ENCODE results near the gene IGIP.

The IGIP gene

GRCh38 chr5:140166911-140167310, 41.2 kb downstream of the IGIP start:
- no peak for TF ChIP-seq CTCF (IDR thresholded peaks at IDR 0.05; ENCODE audit: low read depth, low read length)
- no peak overlapping the region for H3K4me3 ChIP-seq (ENCODE audit: low read depth, low read length)

- no peak for TF ChIP-seq CTCF (IDR thresholded peaks at IDR 0.05; ENCODE audit: low read depth, low read length)
- H3K4me3 ChIP-seq (ENCODE audit: low read depth, low read length) = no peak overlapping the region
Observed at GRCh38 chr5:140168371-140168770, 42.6 kb downstream of the IGIP start.

- H3K4me3 ChIP-seq (ENCODE audit: low read depth, low read length) = no peak overlapping the region
- no peak for TF ChIP-seq CTCF (IDR thresholded peaks at IDR 0.05; ENCODE audit: low read depth, low read length)
Observed at GRCh38 chr5:140169410-140169809, 43.7 kb downstream of the IGIP start.

GRCh38 chr5:140172483-140172882, 46.7 kb downstream of the IGIP start:
- no peak for TF ChIP-seq CTCF (IDR thresholded peaks at IDR 0.05; ENCODE audit: low read depth, low read length)
- H3K4me3 ChIP-seq (ENCODE audit: low read depth, low read length) = no peak overlapping the region

GRCh38 chr5:140174014-140174413, 48.3 kb downstream of the IGIP start:
- no peak overlapping the region for H3K4me3 ChIP-seq (ENCODE audit: low read depth, low read length)
- no peak for TF ChIP-seq CTCF (IDR thresholded peaks at IDR 0.05; ENCODE audit: low read depth, low read length)

- TF ChIP-seq CTCF (IDR thresholded peaks at IDR 0.05; ENCODE audit: low read depth, low read length) = no peak
- peak within 1 kb of the TSS; percentile 90 for H3K4me3 ChIP-seq (ENCODE audit: low read depth, low read length)
Observed at GRCh38 chr5:140174465-140175366, 49.0 kb downstream of the IGIP start, which contains the start of gene CYSTM1. Gene CYSTM1 (plus strand): TSS chr5:140175188. CDS start chr5:140194466, 19,278 bp downstream.

- TF ChIP-seq CTCF (IDR thresholded peaks at IDR 0.05; ENCODE audit: low read depth, low read length) = no peak
Observed at GRCh38 chr5:140175367-140176030, 49.8 kb downstream of the IGIP start.

More at GRCh38 chr5:140175367-140176030, 49.8 kb downstream of the IGIP start:
- peak overlapping the region; percentile 90 for H3K4me3 ChIP-seq (ENCODE audit: low read depth, low read length)
